ENCODE results near the gene LIMA1.
"Not testable (repeated sequence)": the region's sequence is repeated elsewhere in the genome, so short reads cannot be mapped to it uniquely, and the experiment has no call there.

The LIMA1 gene

GRCh38 chr12:50247665-50248064 is 35.7 kb downstream of the LIMA1 start:
- not testable (repeated sequence) for DNase-seq (ENCODE audit: low read depth in 3 of 3)

GRCh38 chr12:50246873-50247612 is 36.3 kb downstream of the LIMA1 start:
- peak in 1 of 3 experiments; percentile 8 for DNase-seq (ENCODE audit: low read depth in 3 of 3)

- no peak for DNase-seq (ENCODE audit: low read depth in 3 of 3)
Observed at GRCh38 chr12:50246197-50246865, 37.0 kb downstream of the LIMA1 start.

- DNase-seq (ENCODE audit: low read depth in 3 of 3), result no peak
Observed at GRCh38 chr12:50243507-50243906, 39.8 kb downstream of the LIMA1 start.

- DNase-seq (ENCODE audit: low read depth in 3 of 3), result no peak
Observed at GRCh38 chr12:50242751-50243191, 40.5 kb downstream of the LIMA1 start.

GRCh38 chr12:50241178-50241577 is 42.1 kb downstream of the LIMA1 start:
- no peak for DNase-seq (ENCODE audit: low read depth in 3 of 3)

GRCh38 chr12:50240792-50241114 is 42.6 kb downstream of the LIMA1 start:
- DNase-seq (ENCODE audit: low read depth in 3 of 3), result no peak

GRCh38 chr12:50240096-50240791 is 43.1 kb downstream of the LIMA1 start:
- DNase-seq (ENCODE audit: low read depth in 3 of 3), result no peak

GRCh38 chr12:50239355-50239891 is 43.9 kb downstream of the LIMA1 start:
- no peak for DNase-seq (ENCODE audit: low read depth in 3 of 3)

GRCh38 chr12:50234347-50234746 is 49.0 kb downstream of the LIMA1 start:
- no peak for DNase-seq (ENCODE audit: low read depth in 3 of 3)

GRCh38 chr12:50232771-50233209 is 50.5 kb downstream of the LIMA1 start:
- no peak for DNase-seq (ENCODE audit: low read depth in 3 of 3)

GRCh38 chr12:50232206-50232605 is 51.1 kb downstream of the LIMA1 start:
- no peak for DNase-seq (ENCODE audit: low read depth in 3 of 3)

GRCh38 chr12:50231346-50231745 is 52.0 kb downstream of the LIMA1 start:
- DNase-seq (ENCODE audit: low read depth in 3 of 3), result no peak

GRCh38 chr12:50230217-50230616 is 53.1 kb downstream of the LIMA1 start:
- no peak for DNase-seq (ENCODE audit: low read depth in 3 of 3)

GRCh38 chr12:50224026-50224692 is 59.2 kb downstream of the LIMA1 start:
- peak in 1 of 3 experiments; percentile 12 for DNase-seq (ENCODE audit: low read depth in 3 of 3)

- peak in 1 of 3 experiments; percentile 11 for DNase-seq (ENCODE audit: low read depth in 3 of 3)
Observed at GRCh38 chr12:50222275-50222783, 61.0 kb downstream of the LIMA1 start.

- no peak for DNase-seq (ENCODE audit: low read depth in 3 of 3)
Observed at GRCh38 chr12:50221228-50222008, 61.9 kb downstream of the LIMA1 start.

GRCh38 chr12:50220363-50220995 is 62.8 kb downstream of the LIMA1 start:
- no peak for DNase-seq (ENCODE audit: low read depth in 3 of 3)

- DNase-seq (ENCODE audit: low read depth in 3 of 3), result no peak
Observed at GRCh38 chr12:50219544-50219943, 63.8 kb downstream of the LIMA1 start.

GRCh38 chr12:50219001-50219400 is 64.3 kb downstream of the LIMA1 start:
- DNase-seq (ENCODE audit: low read depth in 3 of 3), result not testable (repeated sequence)

All from stimulated activated CD4-positive, alpha-beta T cell treated with anti-CD3 and anti-CD28 coated beads, TNF-alpha, amount 100 ng/mL, for 4 hours (primary cell).